IPS-20b (cell line): ENCODE data around the gene BCAP31.

Experiments
- H3K27ac ChIP-seq: one replicate; pipeline ENCODE4 v1.5.1; 2013; ENCODE audit warnings: low read length
- H3K27me3 ChIP-seq: 2 replicates; pipeline ENCODE4 v1.6.1; 2013; ENCODE audit warnings: mild to moderate bottlenecking, low read length, inconsistent platforms; ENCODE audit not compliant: insufficient read depth
- H3K36me3 ChIP-seq: 2 replicates; pipeline ENCODE4 v1.6.1; 2013; ENCODE audit warnings: low read depth, mild to moderate bottlenecking, inconsistent platforms, low read length, moderate library complexity; ENCODE audit not compliant: insufficient read depth
- H3K4me1 ChIP-seq: 2 replicates; pipeline ENCODE4 v1.6.1; 2013; ENCODE audit warnings: mild to moderate bottlenecking, control low read depth, inconsistent platforms, low read length, moderate library complexity; ENCODE audit not compliant: insufficient read depth
- H3K4me3 ChIP-seq: 2 replicates; pipeline ENCODE4 v1.5.1; 2013; ENCODE audit warnings: mild to moderate bottlenecking, low read length, inconsistent platforms
- H3K9ac ChIP-seq: 2 replicates; pipeline ENCODE4 v1.6.1; 2013; ENCODE audit warnings: low read depth, mild to moderate bottlenecking, inconsistent platforms, low read length, moderate library complexity
- H3K9me3 ChIP-seq: 2 replicates; pipeline ENCODE4 v1.6.1; 2013; ENCODE audit warnings: mild to moderate bottlenecking, low read depth, low read length, inconsistent platforms; ENCODE audit not compliant: insufficient read depth

The BCAP31 gene

GRCh38 chrX:153724252-153725038, at the start of gene BCAP31, which contains the start of gene ABCD1:
TSS of gene BCAP31 (minus strand) at chrX:153724387. CDS start at chrX:153723244, 1,143 bp downstream.
TSS of gene ABCD1 (plus strand) at chrX:153724856. CDS start at chrX:153725267, 411 bp downstream.
- Histone ChIP-seq H3K4me1 (peaks cover 9% of the 10 kb centered on the region; the same call in 1 of the 2 replicates), H3K9me3 (no peaks in the 10 kb centered on the region), H3K4me3 (peak within 1 kb of the TSS; percentile 73), H3K36me3 (peaks cover 25% of the 10 kb centered on the region), H3K9ac (peak within 1 kb of the TSS; percentile 77), H3K27ac (no peak within 1 kb of the TSS), H3K27me3 (no peaks in the 10 kb centered on the region)

DNA sequence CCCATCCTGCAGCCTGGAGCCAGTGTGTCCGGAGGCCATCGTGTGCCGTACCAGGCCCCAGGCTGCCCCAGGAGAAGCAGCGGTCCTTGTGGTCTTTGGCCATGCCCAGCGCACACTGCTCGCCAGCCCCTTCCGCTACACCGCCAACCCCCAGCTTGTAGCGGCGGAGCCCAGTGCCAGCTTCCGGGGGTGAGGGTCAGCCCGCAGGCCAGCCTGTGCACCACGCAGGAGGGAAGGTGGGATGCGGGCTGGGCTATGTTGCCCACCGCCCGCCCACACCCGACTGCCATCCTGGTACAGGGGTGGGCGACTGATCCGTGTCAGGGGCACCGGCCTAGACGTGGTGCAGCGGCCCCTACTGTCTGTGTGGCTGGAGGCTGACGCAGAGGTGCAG, 49.0 kb upstream of the BCAP31 start:
- no peaks in the 10 kb centered on the region for H3K27me3 ChIP-seq
- H3K9ac ChIP-seq: no peak overlapping the region
- H3K4me3 ChIP-seq: no peak overlapping the region
- no peak overlapping the region for H3K27ac ChIP-seq
- no peaks in the 10 kb centered on the region for H3K9me3 ChIP-seq
- no peaks in the 10 kb centered on the region for H3K36me3 ChIP-seq
- H3K4me1 ChIP-seq: no peaks in the 10 kb centered on the region

- H3K9me3 ChIP-seq: no peaks in the 10 kb centered on the region
Observed at GRCh38 chrX:153772316-153773217, 48.4 kb upstream of the BCAP31 start.

DNA sequence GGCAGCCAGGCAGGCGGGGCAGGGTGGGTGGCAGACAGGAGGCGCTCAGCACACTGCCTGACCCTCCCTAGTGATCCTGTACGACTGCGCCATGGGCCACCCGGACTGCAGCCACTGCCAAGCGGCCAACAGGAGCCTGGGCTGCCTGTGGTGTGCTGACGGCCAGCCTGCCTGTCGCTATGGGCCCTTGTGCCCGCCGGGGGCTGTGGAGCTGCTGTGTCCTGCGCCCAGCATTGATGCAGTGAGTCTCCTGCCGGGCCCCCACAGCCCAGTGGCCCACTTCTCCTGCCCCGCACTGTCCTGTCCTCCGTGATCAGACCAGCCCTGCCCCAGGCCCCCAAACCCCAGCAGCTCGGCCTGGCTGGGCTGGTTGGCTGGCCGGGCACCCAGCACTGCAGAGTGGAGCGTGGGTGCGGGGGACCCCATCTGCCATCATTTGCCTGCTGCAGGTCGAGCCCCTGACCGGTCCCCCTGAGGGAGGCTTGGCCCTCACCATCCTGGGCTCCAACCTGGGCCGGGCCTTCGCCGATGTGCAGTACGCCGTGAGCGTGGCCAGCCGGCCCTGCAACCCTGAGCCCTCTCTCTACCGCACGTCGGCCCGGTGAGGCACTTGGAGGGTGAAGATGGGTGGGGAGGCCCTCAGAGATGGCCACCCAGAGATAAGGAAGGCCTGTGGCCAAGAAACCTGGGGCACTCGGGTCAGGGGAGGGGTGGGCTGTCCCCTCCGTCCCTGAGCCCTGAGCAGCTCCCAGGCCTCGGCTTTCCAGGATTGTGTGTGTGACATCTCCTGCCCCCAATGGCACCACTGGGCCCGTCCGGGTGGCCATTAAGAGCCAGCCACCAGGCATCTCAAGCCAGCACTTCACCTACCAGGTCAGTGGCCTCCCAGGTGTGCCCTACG, 47.5 kb upstream of the BCAP31 start:
- no peaks in the 10 kb centered on the region for H3K27me3 ChIP-seq
- H3K9me3 ChIP-seq: no peaks in the 10 kb centered on the region
- no peaks in the 10 kb centered on the region for H3K4me1 ChIP-seq
- H3K27ac ChIP-seq: no peak overlapping the region
- no peaks in the 10 kb centered on the region for H3K36me3 ChIP-seq
- H3K4me3 ChIP-seq: no peak overlapping the region
- no peak overlapping the region for H3K9ac ChIP-seq

More at GRCh38 chrX:153772316-153773217, 48.4 kb upstream of the BCAP31 start:
- Histone ChIP-seq H3K4me1 (no peaks in the 10 kb centered on the region), H3K27me3 (no peaks in the 10 kb centered on the region), H3K36me3 (no peaks in the 10 kb centered on the region), H3K4me3 (no peak overlapping the region), H3K9ac (no peak overlapping the region), H3K27ac (no peak overlapping the region)

GRCh38 chrX:153770601-153771414, 46.6 kb upstream of the BCAP31 start:
- H3K9ac ChIP-seq: no peak overlapping the region
- no peaks in the 10 kb centered on the region for H3K36me3 ChIP-seq
- H3K27me3 ChIP-seq: no peaks in the 10 kb centered on the region
- no peaks in the 10 kb centered on the region for H3K9me3 ChIP-seq
- H3K27ac ChIP-seq: no peak overlapping the region
- no peaks in the 10 kb centered on the region for H3K4me1 ChIP-seq
- H3K4me3 ChIP-seq: no peak overlapping the region

GRCh38 chrX:153769865-153770600, 45.8 kb upstream of the BCAP31 start:
- Histone ChIP-seq H3K27ac (no peak overlapping the region), H3K9me3 (no peaks in the 10 kb centered on the region), H3K4me3 (no peak overlapping the region), H3K27me3 (no peaks in the 10 kb centered on the region), H3K4me1 (no peaks in the 10 kb centered on the region), H3K36me3 (no peaks in the 10 kb centered on the region), H3K9ac (no peak overlapping the region)

- H3K9me3 ChIP-seq: no peaks in the 10 kb centered on the region
- H3K36me3 ChIP-seq: no peaks in the 10 kb centered on the region
- H3K4me3 ChIP-seq: no peak overlapping the region
- no peaks in the 10 kb centered on the region for H3K4me1 ChIP-seq
- H3K27me3 ChIP-seq: no peaks in the 10 kb centered on the region
- no peak overlapping the region for H3K9ac ChIP-seq
- H3K27ac ChIP-seq: no peak overlapping the region
Observed at GRCh38 chrX:153769158-153769864, 45.1 kb upstream of the BCAP31 start.

DNA sequence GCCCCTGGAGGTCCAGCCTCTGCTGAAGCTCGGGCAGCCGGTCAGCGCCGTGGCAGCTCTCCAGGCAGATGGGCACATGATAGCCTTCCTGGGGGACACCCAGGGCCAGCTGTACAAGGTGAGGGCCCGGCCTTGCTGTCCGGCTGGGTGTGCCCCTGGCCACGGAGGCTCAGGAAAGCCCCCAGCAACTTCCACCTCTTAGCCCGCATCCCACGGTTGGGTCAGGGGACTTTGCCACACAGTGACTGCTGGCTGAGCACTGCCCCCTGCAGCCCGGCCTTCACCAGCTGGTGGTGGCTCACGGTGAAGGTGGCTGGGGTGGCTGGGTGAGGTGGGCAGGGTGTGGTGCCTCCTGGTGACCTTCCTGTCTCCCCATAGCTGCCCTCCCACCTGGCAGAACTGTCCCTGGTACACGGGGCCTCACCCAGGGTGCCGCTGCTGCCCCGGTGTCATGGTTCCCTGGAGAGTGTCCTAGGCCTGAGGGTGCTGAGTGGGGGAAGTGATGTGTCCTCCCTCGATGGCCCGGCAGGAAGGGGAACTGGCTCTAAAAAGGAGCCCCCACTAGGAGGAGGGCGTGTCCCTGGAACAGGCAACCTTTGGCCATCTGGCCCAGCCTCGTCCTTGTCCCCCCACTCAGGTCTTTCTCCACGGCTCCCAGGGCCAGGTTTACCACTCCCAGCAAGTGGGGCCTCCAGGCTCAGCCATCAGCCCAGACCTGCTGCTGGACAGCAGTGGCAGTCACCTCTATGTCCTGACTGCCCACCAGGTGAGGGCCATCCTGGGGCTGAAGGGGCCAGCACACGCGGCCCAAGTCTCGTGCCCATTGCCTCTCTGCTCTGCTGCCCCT, 44.3 kb upstream of the BCAP31 start:
- Histone ChIP-seq H3K27ac (no peak overlapping the region), H3K27me3 (no peaks in the 10 kb centered on the region), H3K4me3 (no peak overlapping the region), H3K9me3 (no peaks in the 10 kb centered on the region), H3K4me1 (no peaks in the 10 kb centered on the region), H3K36me3 (no peaks in the 10 kb centered on the region), H3K9ac (no peak overlapping the region)

GRCh38 chrX:153767674-153768055, 43.5 kb upstream of the BCAP31 start:
- Histone ChIP-seq H3K4me3 (no peak overlapping the region), H3K9me3 (no peaks in the 10 kb centered on the region), H3K27me3 (no peaks in the 10 kb centered on the region), H3K27ac (no peak overlapping the region), H3K9ac (no peak overlapping the region), H3K36me3 (no peaks in the 10 kb centered on the region), H3K4me1 (no peaks in the 10 kb centered on the region)
